A549 (cell line): Measurements from ENCODE around the gene OR2T35.
"Not testable (repeated sequence)": the region's sequence is repeated elsewhere in the genome, so short reads cannot be mapped to it uniquely, and the experiment has no call there.

Experiments
- HOXA7 ChIP-seq: fragments of 250-450 bp; sonication (Bioruptor Pico); IDR thresholded peaks from 2 replicates; pipeline ENCODE4 v1.5.0; 2020; ENCODE audit warnings: mild to moderate bottlenecking, moderate library complexity
- JUNB ChIP-seq: fragments of >200 bp; sonication (Bioruptor Twin); formaldehyde crosslinking; IDR thresholded peaks from 2 replicates; pipeline ENCODE4 v1.6.1; 2016
- KDM5A ChIP-seq: fragments of 200-600 bp; sonication (generic); IDR thresholded peaks from 2 replicates; pipeline ENCODE4 v1.6.1; 2016; ENCODE audit warnings: antibody characterized with exemption, mild to moderate bottlenecking
- MAX ChIP-seq: IDR thresholded peaks from 2 replicates; pipeline ENCODE4 v1.6.1; 2012
- MAZ ChIP-seq: fragments of 150-350 bp; IDR thresholded peaks from 2 replicates; pipeline ENCODE4 v1.6.1; 2014; ENCODE audit warnings: antibody characterized with exemption, low read depth, low read length, borderline replicate concordance
- NR3C1 ChIP-seq: fragments of >200 bp; sonication (Bioruptor Twin); formaldehyde crosslinking; IDR thresholded peaks from 3 replicates; pipeline ENCODE4 v1.6.1; 2017
- POLR2A ChIP-seq: IDR thresholded peaks from 2 replicates; pipeline ENCODE4 v1.6.1; 2012; ENCODE audit warnings: mild to moderate bottlenecking, low read length
- ZC3H11A ChIP-seq: fragments of 450-650 bp; IDR thresholded peaks from 2 replicates; pipeline ENCODE4 v1.6.1; 2014; ENCODE audit warnings: antibody characterized with exemption, mild to moderate bottlenecking
- TF ChIP-seq, protein P1 (sequence below): fragments of 200-600 bp; sonication (generic); IDR thresholded peaks from 2 replicates; pipeline ENCODE4 v1.6.1; 2016; ENCODE audit warnings: antibody characterized with exemption, mild to moderate bottlenecking, moderate library complexity
- TF ChIP-seq, protein P2 (sequence below): IDR thresholded peaks from 2 replicates; pipeline ENCODE4 v1.6.1; 2012
- TF ChIP-seq, protein P3 (sequence below): fragments of >200 bp; sonication (Bioruptor Twin); formaldehyde crosslinking; IDR thresholded peaks from 3 replicates; pipeline ENCODE4 v1.5.1; 2016

DNA sequence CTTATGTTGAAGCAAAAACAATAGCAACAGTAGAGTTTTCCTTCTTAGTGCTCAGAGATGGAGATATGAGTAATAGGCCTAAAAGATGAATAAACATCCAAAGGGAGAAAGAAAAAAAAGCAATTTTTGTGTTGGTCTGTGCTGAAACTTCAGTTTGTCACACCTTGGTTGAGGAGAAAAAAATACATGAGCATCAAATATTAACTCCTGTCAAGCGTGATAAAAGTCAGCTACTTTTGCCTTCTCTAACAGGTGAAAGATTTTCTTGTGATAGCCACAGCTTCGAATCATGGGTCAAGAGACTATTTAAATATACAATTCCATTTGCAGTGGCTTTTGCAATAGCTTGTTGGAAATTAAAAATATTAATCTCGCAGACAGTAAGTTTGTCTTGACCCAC, 4.2 kb downstream of the OR2T35 start:
- TF ChIP-seq, protein P1, sequence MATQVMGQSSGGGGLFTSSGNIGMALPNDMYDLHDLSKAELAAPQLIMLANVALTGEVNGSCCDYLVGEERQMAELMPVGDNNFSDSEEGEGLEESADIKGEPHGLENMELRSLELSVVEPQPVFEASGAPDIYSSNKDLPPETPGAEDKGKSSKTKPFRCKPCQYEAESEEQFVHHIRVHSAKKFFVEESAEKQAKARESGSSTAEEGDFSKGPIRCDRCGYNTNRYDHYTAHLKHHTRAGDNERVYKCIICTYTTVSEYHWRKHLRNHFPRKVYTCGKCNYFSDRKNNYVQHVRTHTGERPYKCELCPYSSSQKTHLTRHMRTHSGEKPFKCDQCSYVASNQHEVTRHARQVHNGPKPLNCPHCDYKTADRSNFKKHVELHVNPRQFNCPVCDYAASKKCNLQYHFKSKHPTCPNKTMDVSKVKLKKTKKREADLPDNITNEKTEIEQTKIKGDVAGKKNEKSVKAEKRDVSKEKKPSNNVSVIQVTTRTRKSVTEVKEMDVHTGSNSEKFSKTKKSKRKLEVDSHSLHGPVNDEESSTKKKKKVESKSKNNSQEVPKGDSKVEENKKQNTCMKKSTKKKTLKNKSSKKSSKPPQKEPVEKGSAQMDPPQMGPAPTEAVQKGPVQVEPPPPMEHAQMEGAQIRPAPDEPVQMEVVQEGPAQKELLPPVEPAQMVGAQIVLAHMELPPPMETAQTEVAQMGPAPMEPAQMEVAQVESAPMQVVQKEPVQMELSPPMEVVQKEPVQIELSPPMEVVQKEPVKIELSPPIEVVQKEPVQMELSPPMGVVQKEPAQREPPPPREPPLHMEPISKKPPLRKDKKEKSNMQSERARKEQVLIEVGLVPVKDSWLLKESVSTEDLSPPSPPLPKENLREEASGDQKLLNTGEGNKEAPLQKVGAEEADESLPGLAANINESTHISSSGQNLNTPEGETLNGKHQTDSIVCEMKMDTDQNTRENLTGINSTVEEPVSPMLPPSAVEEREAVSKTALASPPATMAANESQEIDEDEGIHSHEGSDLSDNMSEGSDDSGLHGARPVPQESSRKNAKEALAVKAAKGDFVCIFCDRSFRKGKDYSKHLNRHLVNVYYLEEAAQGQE, result not testable (repeated sequence)
- TF ChIP-seq POLR2A, MAZ, KDM5A, JUNB, MAX, NR3C1, HOXA7, ZC3H11A: not testable (repeated sequence)
- TF ChIP-seq, protein P2, sequence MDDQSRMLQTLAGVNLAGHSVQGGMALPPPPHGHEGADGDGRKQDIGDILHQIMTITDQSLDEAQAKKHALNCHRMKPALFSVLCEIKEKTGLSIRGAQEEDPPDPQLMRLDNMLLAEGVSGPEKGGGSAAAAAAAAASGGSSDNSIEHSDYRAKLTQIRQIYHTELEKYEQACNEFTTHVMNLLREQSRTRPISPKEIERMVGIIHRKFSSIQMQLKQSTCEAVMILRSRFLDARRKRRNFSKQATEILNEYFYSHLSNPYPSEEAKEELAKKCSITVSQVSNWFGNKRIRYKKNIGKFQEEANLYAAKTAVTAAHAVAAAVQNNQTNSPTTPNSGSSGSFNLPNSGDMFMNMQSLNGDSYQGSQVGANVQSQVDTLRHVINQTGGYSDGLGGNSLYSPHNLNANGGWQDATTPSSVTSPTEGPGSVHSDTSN, result not testable (repeated sequence)
- TF ChIP-seq, protein P3, sequence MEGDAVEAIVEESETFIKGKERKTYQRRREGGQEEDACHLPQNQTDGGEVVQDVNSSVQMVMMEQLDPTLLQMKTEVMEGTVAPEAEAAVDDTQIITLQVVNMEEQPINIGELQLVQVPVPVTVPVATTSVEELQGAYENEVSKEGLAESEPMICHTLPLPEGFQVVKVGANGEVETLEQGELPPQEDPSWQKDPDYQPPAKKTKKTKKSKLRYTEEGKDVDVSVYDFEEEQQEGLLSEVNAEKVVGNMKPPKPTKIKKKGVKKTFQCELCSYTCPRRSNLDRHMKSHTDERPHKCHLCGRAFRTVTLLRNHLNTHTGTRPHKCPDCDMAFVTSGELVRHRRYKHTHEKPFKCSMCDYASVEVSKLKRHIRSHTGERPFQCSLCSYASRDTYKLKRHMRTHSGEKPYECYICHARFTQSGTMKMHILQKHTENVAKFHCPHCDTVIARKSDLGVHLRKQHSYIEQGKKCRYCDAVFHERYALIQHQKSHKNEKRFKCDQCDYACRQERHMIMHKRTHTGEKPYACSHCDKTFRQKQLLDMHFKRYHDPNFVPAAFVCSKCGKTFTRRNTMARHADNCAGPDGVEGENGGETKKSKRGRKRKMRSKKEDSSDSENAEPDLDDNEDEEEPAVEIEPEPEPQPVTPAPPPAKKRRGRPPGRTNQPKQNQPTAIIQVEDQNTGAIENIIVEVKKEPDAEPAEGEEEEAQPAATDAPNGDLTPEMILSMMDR, result not testable (repeated sequence)
